Mucosa of stomach (tissue), 1 donor: ENCODE data around the gene KIF3C.

ENCODE experiments used
- H3K27me3 ChIP-seq: one replicate; pipeline ENCODE4 v1.7.0; 2013; ENCODE audit warnings: mild to moderate bottlenecking, low read length; ENCODE audit not compliant: control insufficient read depth, insufficient read depth
- H3K36me3 ChIP-seq: one replicate; pipeline ENCODE4 v1.7.0; 2013; ENCODE audit warnings: low read length; ENCODE audit not compliant: control insufficient read depth, insufficient read depth
- H3K4me1 ChIP-seq: one replicate; pipeline ENCODE4 v1.7.0; 2013; ENCODE audit warnings: mild to moderate bottlenecking, low read length; ENCODE audit not compliant: control insufficient read depth, insufficient read depth
- H3K4me3 ChIP-seq: one replicate; pipeline ENCODE4 v1.7.0; 2013; ENCODE audit warnings: low read length
- H3K9ac ChIP-seq: one replicate; pipeline ENCODE4 v1.7.0; 2013; ENCODE audit warnings: mild to moderate bottlenecking, low read length, moderate library complexity
- H3K9me3 ChIP-seq: one replicate; pipeline ENCODE4 v1.7.0; 2013; ENCODE audit warnings: mild to moderate bottlenecking, low read length, moderate library complexity; ENCODE audit not compliant: control insufficient read depth
- donor health status: Pancreatic carcinoma.

The KIF3C gene

DNA sequence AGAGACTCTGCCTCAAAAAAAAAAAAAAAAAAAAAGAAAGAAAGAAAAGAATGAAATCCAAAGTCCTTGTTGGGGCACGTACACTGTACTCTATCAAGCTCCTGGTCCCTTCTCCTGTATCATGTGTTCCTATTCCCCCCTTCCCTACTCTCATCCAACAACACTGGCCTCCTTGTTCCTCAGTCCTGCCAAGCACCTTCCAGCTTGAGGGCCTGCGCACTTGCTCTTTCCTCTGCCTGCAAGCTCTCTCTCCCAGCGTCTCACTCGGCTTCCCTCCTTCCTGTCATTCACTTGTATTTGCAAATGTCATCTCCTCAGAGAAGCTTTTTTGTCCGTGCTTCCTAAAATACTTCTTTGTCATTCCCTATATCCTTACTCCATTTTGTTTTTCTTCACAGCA, 10.8 kb upstream of the KIF3C start:
- no peak overlapping the region for H3K9ac ChIP-seq
- H3K4me1 ChIP-seq = peaks cover 9% of the 10 kb centered on the region
- no peak overlapping the region for H3K4me3 ChIP-seq

GRCh38 chr2:25992556-25992955, 10.3 kb upstream of the KIF3C start:
- no peak overlapping the region for H3K4me3 ChIP-seq
- H3K27me3 ChIP-seq = no peaks in the 10 kb centered on the region
- no peaks in the 10 kb centered on the region for H3K9me3 ChIP-seq
- H3K36me3 ChIP-seq = no peaks in the 10 kb centered on the region
- peaks cover 9% of the 10 kb centered on the region for H3K4me1 ChIP-seq
- H3K9ac ChIP-seq = no peak overlapping the region

More for the DNA sequence above, 10.8 kb upstream of the KIF3C start:
- no peaks in the 10 kb centered on the region for H3K36me3 ChIP-seq
- no peaks in the 10 kb centered on the region for H3K27me3 ChIP-seq
- no peaks in the 10 kb centered on the region for H3K9me3 ChIP-seq

DNA sequence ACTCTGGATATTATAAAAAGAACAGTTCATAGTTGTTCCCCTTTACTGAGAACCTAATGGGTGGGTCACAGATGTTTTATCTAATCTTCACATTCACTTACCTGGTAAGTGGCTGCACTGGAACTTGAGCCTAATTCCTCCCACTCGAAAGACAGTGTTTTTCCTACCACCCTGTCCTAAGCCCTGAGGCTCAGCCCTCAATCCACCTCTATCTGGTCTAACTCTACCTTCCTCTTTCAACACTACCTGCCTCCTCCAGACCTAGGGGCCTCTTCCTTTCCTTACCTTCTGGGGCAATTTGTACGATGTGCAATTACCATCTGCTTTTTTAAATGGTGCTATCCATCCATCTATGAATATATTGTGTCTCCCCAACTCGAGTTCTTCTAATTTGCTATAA, 9.7 kb upstream of the KIF3C start:
- no peaks in the 10 kb centered on the region for H3K9me3 ChIP-seq
- H3K4me3 ChIP-seq = no peak overlapping the region
- H3K9ac ChIP-seq = no peak overlapping the region
- H3K36me3 ChIP-seq = no peaks in the 10 kb centered on the region
- H3K27me3 ChIP-seq = no peaks in the 10 kb centered on the region
- peaks cover 9% of the 10 kb centered on the region for H3K4me1 ChIP-seq

DNA sequence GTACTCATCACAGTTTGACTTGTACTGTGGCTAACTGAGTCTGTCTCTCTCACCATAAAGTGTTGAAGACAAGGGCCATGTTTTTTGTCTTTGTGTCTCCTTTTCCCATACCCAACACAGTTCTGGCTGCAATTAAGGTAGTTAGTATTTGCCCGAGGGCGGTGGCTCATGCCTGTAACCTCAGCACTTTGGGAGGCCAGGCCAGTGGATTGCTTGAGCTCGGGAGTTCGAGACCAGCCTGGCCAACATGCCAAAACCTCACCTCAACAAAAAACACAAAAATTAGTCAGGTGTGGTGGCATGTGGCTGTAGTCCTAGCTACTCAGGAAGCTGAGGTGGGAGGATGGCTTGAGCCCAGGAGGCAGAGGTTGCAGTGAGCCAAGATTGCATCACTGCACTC, 6.9 kb upstream of the KIF3C start:
- no peak overlapping the region for H3K4me3 ChIP-seq
- H3K9me3 ChIP-seq = no peaks in the 10 kb centered on the region
- no peak overlapping the region for H3K9ac ChIP-seq
- H3K4me1 ChIP-seq = peaks cover 9% of the 10 kb centered on the region
- H3K27me3 ChIP-seq = no peaks in the 10 kb centered on the region
- H3K36me3 ChIP-seq = no peaks in the 10 kb centered on the region

DNA sequence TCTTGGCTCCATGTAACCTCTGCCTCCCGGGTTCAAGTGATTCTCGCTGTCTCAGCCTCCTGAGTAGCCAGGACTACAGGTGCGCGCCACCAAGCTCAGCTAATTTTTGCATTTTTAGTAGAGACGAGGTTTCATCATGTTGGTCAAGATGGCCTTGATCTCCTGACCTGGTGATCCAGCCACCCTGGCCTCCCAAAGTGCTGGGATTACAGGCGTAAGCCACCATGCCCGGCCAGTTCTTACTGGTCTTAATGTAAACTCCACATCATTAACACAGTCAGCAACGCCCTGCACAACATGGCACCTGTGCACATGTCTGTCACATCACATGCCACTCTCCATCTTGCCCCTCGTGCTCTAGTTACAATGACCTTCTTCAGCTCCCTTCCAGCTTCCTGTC, 5.8 kb upstream of the KIF3C start:
- no peaks in the 10 kb centered on the region for H3K9me3 ChIP-seq
- H3K9ac ChIP-seq = no peak overlapping the region
- no peaks in the 10 kb centered on the region for H3K36me3 ChIP-seq
- no peak overlapping the region for H3K4me3 ChIP-seq
- H3K27me3 ChIP-seq = no peaks in the 10 kb centered on the region
- H3K4me1 ChIP-seq = peaks cover 9% of the 10 kb centered on the region

DNA sequence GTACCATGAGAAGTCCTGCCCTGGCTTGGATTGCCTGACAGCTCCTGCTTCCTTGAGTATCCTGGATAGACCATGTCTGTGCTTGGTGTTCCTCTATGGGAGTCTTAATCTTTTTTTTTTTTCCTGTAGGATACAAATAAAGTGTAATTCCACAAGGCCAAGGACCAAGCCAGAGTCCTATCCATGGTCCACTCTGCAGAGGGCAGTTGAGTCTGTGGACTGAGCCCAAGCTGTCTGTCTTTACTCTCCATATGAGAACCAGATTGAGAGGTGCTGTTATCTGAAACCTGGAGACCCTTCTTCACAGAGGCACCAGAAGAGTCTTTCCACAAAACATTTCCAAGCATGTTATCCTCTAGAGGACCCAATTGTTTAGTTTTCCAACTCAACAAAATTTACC, 1.4 kb upstream of the KIF3C start:
- no peak overlapping the region for H3K9ac ChIP-seq

DNA sequence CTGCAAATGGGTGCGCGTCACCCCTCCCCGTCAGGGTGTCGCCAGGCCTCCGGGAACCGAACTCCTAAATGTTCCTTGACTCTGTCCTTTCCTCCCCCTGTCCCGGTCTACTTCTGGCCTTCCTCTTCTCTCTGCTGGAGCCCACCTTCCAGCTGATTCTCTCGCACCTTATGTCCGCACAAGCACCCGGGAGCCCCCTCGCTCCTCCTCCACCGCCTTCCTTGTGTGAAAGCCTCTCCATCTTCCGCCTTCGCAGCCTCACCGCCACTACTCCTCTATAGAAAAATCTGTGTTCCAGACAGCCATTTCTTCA, 627 bp upstream of the KIF3C start:
- H3K4me1 ChIP-seq = peaks cover 6% of the 10 kb centered on the region
- H3K9ac ChIP-seq = no peak overlapping the region
- no peaks in the 10 kb centered on the region for H3K9me3 ChIP-seq
- no peaks in the 10 kb centered on the region for H3K27me3 ChIP-seq
- no peak overlapping the region for H3K4me3 ChIP-seq
- no peaks in the 10 kb centered on the region for H3K36me3 ChIP-seq

More for the DNA sequence above, 1.4 kb upstream of the KIF3C start:
- H3K4me1 ChIP-seq = peaks cover 6% of the 10 kb centered on the region
- H3K27me3 ChIP-seq = no peaks in the 10 kb centered on the region
- H3K4me3 ChIP-seq = no peak overlapping the region
- H3K9me3 ChIP-seq = no peaks in the 10 kb centered on the region
- no peaks in the 10 kb centered on the region for H3K36me3 ChIP-seq

DNA sequence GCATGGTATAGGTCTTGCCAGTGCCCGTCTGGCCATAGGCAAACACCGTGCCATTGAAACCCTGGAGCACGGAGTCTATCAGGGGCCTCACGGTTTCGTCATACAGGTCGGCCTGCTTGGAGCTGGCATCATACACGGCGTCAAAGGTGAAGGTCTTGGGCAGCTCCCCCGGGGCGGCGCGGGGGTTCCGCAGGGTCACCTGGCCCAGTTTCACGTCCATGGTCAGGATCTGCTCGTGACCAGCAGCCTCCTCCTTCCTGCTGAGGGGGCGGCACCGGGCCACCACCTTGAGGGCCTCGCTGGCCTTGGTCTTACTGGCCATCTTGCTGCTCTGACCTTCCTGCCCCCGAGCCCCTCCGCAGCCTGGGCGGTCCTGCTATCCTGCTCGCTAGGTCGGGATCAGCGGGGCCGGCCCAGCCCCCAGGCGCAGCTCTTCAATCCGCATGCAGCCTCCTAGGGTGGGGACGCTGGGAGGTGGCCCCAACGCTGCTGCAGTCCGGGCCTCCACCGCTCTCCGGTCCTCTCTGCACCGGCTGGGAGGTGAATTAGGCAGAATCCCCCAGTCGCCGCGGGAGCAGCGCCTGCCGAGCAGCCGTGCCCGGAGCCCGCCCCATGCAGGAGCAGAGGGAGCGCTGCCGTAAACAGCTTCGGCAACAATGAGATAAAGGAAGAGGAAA, 563 bp downstream of the KIF3C start:
- peak overlapping the region; percentile 50 for H3K9ac ChIP-seq
- H3K9me3 ChIP-seq = no peaks in the 10 kb centered on the region
- peak overlapping the region; percentile 50 for H3K4me3 ChIP-seq
- peaks cover 6% of the 10 kb centered on the region for H3K4me1 ChIP-seq
- H3K36me3 ChIP-seq = no peaks in the 10 kb centered on the region
- no peaks in the 10 kb centered on the region for H3K27me3 ChIP-seq

GRCh38 chr2:25980951-25981350, 1.3 kb downstream of the KIF3C start:
- Histone ChIP-seq H3K27me3 (no peaks in the 10 kb centered on the region), H3K36me3 (no peaks in the 10 kb centered on the region), H3K4me3 (no peak overlapping the region), H3K4me1 (peaks cover 6% of the 10 kb centered on the region), H3K9ac (no peak overlapping the region), H3K9me3 (no peaks in the 10 kb centered on the region)

GRCh38 chr2:25980076-25980887, 2.0 kb downstream of the KIF3C start:
- no peaks in the 10 kb centered on the region for H3K9me3 ChIP-seq
- no peaks in the 10 kb centered on the region for H3K27me3 ChIP-seq
- H3K36me3 ChIP-seq = no peaks in the 10 kb centered on the region
- H3K9ac ChIP-seq = no peak overlapping the region
- H3K4me1 ChIP-seq = peaks cover 6% of the 10 kb centered on the region
- no peak overlapping the region for H3K4me3 ChIP-seq

- Histone ChIP-seq H3K9ac (no peak overlapping the region), H3K27me3 (no peaks in the 10 kb centered on the region), H3K9me3 (no peaks in the 10 kb centered on the region), H3K36me3 (no peaks in the 10 kb centered on the region), H3K4me3 (no peak overlapping the region), H3K4me1 (peaks cover 6% of the 10 kb centered on the region)
Observed at GRCh38 chr2:25979001-25979400, 3.3 kb downstream of the KIF3C start.

DNA sequence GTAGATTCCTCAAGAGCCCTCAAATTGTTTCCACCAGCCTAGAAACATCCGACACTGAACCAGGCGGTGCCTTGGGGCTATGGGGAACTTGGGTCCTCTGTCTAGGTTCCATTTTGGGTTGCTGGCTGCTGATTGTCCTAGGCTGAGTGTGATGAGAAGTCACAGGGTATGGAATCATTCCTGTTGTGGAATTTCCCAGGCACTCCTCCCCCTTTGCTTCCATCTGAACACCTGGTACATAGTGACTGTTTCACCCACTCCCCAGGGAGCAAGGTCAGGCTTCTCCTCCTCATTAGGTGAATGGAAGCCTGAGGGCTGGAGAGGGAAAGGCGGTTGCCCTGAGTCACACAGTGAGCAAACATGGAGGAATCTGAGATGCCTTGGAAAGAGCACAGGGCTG, 4.5 kb downstream of the KIF3C start:
- H3K4me3 ChIP-seq = no peak overlapping the region
- no peaks in the 10 kb centered on the region for H3K9me3 ChIP-seq
- H3K27me3 ChIP-seq = no peaks in the 10 kb centered on the region
- H3K36me3 ChIP-seq = no peaks in the 10 kb centered on the region
- peaks cover 6% of the 10 kb centered on the region for H3K4me1 ChIP-seq
- H3K9ac ChIP-seq = no peak overlapping the region
